Ishikawa (cell line): ENCODE measurements around the gene IMMP2L.

Experiments used
- CEBPB ChIP-seq: IDR thresholded peaks from 2 replicates; pipeline ENCODE4 v1.6.1; 2012
- CREB1 ChIP-seq: IDR thresholded peaks from 2 replicates; pipeline ENCODE4 v1.6.1; 2012; ENCODE audit warnings: low read depth
- EP300 ChIP-seq: IDR thresholded peaks from 2 replicates; pipeline ENCODE4 v1.6.1; 2012; ENCODE audit warnings: borderline replicate concordance
- MAX ChIP-seq: IDR thresholded peaks from 2 replicates; pipeline ENCODE4 v1.6.1; 2012
- RAD21 ChIP-seq: IDR thresholded peaks from 2 replicates; pipeline ENCODE4 v1.6.1; 2012; ENCODE audit warnings: low read depth
- REST ChIP-seq: IDR thresholded peaks from 2 replicates; pipeline ENCODE4 v1.6.1; 2012; ENCODE audit warnings: low read depth, mild to moderate bottlenecking
- TCF12 ChIP-seq: IDR thresholded peaks from 2 replicates; pipeline ENCODE4 v1.6.1; 2012; ENCODE audit warnings: low read depth
- TEAD4 ChIP-seq: IDR thresholded peaks from 2 replicates; pipeline ENCODE4 v1.6.1; 2012
- YY1 ChIP-seq: IDR thresholded peaks from 2 replicates; pipeline ENCODE4 v1.6.1; 2012; ENCODE audit warnings: low read depth

- TF ChIP-seq TEAD4 (no peak), TCF12 (no peak), CEBPB (no peak), EP300 (no peak), YY1 (no peak), REST (no peak), RAD21 (no peak), MAX (no peak), CREB1 (no peak)
These were observed 32.0 kb downstream of the IMMP2L start for GRCh38 chr7:111530356-111530668.
